Activated CD8-positive, alpha-beta memory T cell treated with anti-CD3 and anti-CD28 coated beads, Interleukin-2, amount 50 U/mL, for 24 hours (primary cell): ENCODE results near the gene ZNF620.
A peak's percentile ranks its signal among the peaks of the same experiment; 100 is the strongest.
"Not testable (repeated sequence)": the region's sequence is repeated elsewhere in the genome, so short reads cannot be mapped to it uniquely, and the experiment has no call there.

Experiments
- DNase-seq: peaks from one replicate; pipeline ENCODE4 v3.0.0-alpha.2; 2020; ENCODE audit errors: extremely low read depth

Gene ZNF620

DNA sequence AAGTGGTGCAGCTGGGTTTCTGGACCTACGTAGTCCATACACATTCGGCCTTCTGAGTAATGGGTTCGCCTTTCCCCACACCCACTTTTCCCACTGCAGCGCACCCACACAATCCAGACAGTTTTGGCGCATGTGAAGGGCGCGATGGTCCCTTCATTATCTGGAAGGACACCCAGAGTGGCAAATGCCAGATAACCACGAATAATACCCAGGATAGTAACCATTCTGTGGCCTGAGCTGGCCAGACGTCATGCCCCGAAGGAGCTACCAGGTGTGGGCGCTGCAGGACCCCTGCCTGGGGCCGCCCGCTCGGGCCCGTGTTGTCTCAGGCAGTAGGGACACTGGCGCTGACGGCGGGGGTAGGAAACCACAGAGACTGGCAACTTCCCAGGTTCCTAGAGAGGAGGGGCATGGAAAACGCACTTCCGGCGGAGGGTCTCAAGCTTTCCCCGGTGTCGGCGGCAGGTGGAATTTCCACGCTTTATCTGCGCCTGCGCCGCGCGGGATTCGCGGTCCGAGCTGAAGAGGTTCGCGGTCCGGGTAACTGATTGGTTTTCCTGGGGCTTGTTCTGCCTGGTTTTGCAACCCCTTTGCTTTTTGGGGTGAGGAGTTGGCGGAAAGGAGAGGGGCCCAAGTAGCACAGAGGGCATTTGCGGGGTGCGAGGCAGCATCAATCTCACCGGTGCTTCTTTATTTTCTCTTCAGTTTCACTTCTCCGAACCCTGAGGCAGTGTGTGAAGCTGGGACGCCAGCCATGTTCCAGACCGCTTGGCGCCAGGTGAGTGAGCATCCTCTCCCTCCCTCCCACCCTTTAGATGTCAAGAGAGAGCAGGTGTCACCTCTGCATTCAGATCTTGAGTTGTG, at the start of gene ZNF620:
Gene ZNF620 (plus strand): TSS at position 441 of the 864 bp plus-strand sequence. CDS start 314 bp downstream, at position 755.
- DNase-seq: peak; percentile 15

- DNase-seq: no peak
Measured at GRCh38 chr3:40456279-40456939, 49.4 kb upstream of the ZNF620 start.

DNA sequence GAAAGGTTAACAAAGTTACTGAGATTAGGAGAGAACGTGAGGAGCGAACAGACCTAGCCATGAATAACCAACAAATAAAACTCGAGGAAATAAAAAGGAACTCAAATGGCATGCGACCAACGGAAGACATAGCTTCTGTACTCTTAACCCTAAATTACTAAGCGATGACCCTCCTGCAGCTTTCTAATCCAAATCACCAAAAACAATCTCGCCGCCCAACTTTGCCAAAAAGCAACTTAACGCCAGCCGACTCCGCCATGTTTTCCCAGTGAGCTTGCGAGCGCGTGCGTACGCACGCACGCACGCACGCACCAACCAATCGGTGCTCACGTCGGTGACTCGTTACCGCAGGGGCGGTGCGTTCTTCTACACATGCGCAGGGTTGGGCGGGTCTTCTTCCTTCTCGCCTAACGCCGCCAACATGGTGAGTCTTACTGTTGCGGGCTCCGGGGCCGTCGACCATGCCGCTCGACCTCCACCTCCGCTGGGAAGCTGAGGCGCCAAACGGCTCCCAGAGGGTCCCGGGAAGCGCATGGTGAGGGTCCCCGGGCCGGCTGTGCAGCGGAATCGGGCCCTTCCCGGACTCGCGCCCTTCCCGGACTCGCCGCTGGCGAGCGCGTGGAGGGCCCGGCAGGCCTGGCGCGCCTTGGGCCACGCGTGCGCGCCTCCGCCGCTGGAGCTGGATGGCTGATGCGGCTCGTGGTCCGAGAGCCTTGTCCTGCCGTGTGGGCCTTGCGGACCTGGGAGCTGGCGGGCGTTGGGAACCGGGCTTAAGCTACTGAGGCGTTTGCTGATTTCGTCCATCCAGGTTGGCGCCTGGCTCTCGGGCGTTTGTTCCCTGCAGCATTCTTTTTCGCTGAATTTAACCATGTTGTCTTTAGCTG, 48.7 kb upstream of the ZNF620 start, which contains the start of gene RPL14:
Gene RPL14 (plus strand): TSS at position 400 of the 884 bp plus-strand sequence. CDS start 133 bp downstream, at position 533.
- peak; percentile 94 for DNase-seq

- no peak for DNase-seq
Measured at GRCh38 chr3:40458473-40458872, 47.4 kb upstream of the ZNF620 start.

GRCh38 chr3:40460481-40460880, 45.4 kb upstream of the ZNF620 start:
- DNase-seq: not testable (repeated sequence)

DNA sequence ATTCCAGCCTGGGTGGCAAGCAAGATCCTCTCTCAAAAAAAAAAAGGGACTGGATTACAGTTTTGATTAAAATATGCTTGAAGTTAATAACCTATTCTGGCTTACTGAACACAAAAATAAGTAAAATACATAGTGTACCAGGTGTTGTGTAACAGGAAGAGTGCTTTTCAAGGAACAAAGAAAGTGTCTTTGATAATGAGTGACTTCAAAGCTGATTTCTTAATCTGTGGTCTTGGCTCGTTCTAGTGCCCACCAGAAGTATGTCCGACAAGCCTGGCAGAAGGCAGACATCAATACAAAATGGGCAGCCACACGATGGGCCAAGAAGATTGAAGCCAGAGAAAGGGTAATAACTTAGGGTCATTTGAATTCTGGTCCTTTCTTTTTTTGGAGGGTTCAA, 44.7 kb upstream of the ZNF620 start:
- DNase-seq: no peak

DNA sequence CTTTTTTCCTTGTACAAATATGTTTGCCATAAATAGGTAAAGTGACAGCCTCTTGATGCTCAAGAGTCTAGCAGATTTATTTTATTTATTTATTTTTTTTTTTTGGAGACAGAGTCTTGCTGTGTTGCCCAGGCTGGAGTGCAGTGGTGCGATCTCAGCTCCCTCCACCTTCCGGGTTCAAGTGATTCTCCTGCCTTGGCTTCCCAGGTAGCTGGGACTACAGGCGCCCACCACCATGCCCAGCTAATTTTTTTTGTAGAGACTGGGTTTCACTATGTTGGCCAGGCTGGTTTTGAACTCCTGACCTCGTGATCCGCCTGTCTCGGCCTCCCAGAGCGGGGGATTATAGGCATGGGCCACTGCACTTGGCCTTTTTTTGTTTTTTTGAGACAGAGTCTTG, 43.0 kb upstream of the ZNF620 start:
- not testable (repeated sequence) for DNase-seq

GRCh38 chr3:40463579-40463978, 42.3 kb upstream of the ZNF620 start:
- DNase-seq: no peak

DNA sequence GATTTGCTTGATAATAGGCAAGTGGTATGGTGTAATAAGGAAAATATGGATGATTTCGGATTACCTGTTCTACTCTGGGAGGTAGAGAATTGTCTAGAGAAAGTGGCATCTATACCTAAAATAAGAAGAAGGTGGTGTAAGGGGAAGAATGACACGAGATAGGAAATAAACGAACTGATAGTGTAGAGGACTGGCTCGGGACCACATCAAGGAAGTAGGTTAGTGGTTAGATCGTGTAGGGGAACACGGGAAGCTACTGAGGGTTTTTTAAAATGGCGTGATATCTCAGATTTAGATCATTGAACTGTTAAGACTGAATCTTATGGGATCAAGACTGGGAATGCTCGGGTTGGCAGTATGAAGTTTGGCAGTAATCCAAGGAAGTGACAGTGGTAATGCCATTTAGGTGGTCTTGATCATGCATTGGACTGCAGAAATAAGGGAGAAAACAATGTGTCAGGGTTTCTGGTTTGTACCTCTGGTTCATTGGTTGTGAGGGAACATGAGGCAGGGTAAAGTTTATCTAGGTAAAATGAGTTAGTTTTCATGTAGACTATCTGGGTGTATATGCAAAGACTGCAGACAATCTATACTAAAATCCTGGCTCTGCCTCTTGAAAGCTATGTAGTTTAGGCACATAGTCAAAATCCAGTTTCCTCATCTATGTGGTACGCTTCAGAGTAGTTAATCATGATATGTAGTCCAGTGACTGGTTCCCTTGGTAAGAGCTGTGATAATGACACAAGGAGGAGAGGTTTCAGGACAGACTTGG, 41.3 kb upstream of the ZNF620 start:
- DNase-seq: no peak

- DNase-seq: no peak
Measured at GRCh38 chr3:40465111-40465407, 40.8 kb upstream of the ZNF620 start.

- no peak for DNase-seq
Measured at GRCh38 chr3:40465456-40465855, 40.4 kb upstream of the ZNF620 start.

- no peak for DNase-seq
Measured at GRCh38 chr3:40468018-40468417, 37.8 kb upstream of the ZNF620 start.

- no peak for DNase-seq
Measured at GRCh38 chr3:40470701-40471100, 35.1 kb upstream of the ZNF620 start.

- DNase-seq: no peak
Measured at GRCh38 chr3:40476478-40477470, 29.1 kb upstream of the ZNF620 start, which contains the start of gene ZNF619. TSS of gene ZNF619 (plus strand) at chr3:40477122. CDS start at chr3:40477980, 858 bp downstream.

GRCh38 chr3:40477666-40478065, 28.2 kb upstream of the ZNF620 start:
- no peak for DNase-seq

DNA sequence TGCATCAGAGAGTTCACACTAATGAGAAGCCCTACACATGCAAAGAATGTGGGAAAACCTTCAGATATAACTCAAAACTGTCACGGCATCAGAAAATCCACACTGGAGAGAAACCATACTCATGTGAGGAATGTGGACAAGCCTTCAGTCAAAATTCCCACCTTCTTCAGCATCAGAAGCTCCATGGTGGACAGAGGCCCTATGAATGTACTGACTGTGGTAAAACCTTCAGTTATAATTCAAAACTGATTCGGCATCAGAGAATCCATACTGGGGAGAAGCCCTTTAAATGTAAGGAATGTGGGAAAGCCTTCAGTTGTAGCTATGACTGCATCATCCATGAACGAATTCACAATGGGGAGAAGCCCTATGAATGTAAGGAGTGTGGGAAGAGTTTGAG, 18.7 kb upstream of the ZNF620 start:
- no peak for DNase-seq

DNA sequence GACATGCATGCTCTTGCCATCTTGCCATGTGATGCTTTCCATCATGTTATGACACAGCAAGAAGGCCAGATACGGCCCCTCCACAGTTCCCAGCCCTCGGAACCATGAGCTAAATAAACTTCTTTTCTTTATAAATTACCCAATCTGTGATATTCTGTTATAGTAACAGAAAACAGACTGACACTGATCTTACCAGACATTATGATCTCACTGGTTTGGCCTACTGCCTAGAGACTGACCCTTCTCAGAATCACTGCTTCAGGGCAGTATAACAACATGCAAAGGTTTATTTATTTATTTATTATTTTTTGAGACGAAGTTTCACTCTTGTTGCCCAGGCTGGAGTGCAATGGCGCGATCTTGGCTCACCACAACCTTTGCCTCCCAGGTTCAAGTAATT, 14.9 kb upstream of the ZNF620 start:
- DNase-seq: no peak

DNA sequence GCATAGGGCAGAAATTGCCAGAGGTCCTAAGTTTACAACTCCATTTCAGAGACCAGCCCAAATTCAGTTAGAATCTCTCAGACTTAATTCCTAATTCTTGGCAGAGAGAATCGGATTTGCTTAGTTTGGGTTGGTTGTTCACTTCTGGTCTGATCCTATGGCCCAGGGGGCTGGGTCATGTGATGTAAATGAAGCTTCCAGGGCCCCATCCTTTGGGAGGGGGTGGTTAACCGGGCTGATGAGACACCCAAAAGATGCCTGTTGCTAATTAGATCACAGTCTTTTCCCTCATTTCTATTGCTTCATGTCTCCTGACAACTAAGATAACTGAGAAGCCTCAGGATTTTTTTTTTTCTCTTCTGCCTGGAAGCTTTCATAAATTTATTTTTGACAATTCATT, 11.1 kb upstream of the ZNF620 start:
- DNase-seq: no peak

- DNase-seq: no peak
Measured at GRCh38 chr3:40497288-40497687, 8.6 kb upstream of the ZNF620 start.

DNA sequence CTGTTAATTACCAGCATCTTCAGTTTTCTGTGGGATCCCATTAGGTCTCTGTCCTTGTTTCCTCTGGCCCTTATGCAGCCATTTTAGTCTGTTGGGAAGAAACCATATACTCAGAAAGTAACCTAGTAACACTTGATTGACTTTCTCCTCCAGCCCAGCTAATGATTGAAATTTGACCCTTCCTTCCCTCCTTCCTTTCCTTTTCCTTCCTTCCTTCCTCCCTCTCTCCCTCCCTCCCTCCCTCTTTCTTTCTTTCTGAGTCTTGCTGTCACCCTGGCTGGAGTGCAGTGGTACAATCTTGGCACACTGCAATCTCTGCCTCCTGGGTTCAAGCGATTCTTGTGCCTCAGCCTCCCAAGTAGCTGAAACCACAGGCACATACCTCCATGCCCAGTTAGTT, 5.9 kb upstream of the ZNF620 start:
- DNase-seq: no peak
